T-helper 2 cell treated with Interferon-gamma antibody and Interleukin-4, amounts not matched to agents 5 μg/mL and 100 μg/mL, for 36 hours (primary cell): ENCODE measurements around the gene SOHLH2.

Experiments
- DNase-seq: peaks from one replicate; pipeline ENCODE4 v3.0.0; 2021; ENCODE audit warnings: low spot score
- H3K27ac Mint-ChIP-seq: one replicate; pipeline ENCODE4 v1.8.0; 2021; ENCODE audit warnings: mild to moderate bottlenecking, mixed read lengths
- H3K27me3 Mint-ChIP-seq: one replicate; pipeline ENCODE4 v1.8.0; 2021; ENCODE audit warnings: low read depth, mixed read lengths
- H3K36me3 Mint-ChIP-seq: one replicate; pipeline ENCODE4 v1.8.0; 2021; ENCODE audit warnings: low read depth, mixed read lengths
- H3K4me1 Mint-ChIP-seq: one replicate; pipeline ENCODE4 v1.8.0; 2021; ENCODE audit warnings: low read depth, mixed read lengths
- H3K4me3 Mint-ChIP-seq: one replicate; pipeline ENCODE4 v1.8.0; 2022; ENCODE audit warnings: mild to moderate bottlenecking, moderate library complexity, mixed read lengths
- H3K9me3 Mint-ChIP-seq: one replicate; pipeline ENCODE4 v1.8.0; 2021; ENCODE audit warnings: mixed read lengths

Gene SOHLH2

DNA sequence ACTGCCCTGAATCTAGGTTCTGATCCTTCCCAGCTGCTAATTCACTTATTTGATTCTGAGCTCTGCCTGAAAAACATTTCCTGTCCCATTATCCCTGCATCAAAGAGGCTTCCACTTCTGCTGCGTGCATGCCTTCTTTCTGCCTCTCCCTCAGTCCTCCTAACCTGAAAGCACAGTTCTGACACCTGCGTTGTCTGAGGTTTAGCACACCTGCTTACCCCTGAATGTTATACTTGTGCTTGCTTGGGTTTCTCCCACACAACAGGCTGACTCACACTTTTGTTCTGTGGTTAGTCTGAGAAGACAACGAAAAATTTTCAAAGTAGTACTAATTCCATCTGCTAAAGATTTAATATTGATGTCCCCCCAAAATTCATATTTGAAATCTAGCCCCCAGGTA is 3.1 kb upstream of the SOHLH2 start:
- Mint-ChIP-seq H3K4me1 (no peaks in the 10 kb centered on the region), H3K27me3 (no peaks in the 10 kb centered on the region), H3K4me3 (no peak overlapping the region), H3K9me3 (peaks cover 5% of the 10 kb centered on the region), H3K27ac (no peak overlapping the region), H3K36me3 (no peaks in the 10 kb centered on the region)
- DNase-seq, result no peak

DNA sequence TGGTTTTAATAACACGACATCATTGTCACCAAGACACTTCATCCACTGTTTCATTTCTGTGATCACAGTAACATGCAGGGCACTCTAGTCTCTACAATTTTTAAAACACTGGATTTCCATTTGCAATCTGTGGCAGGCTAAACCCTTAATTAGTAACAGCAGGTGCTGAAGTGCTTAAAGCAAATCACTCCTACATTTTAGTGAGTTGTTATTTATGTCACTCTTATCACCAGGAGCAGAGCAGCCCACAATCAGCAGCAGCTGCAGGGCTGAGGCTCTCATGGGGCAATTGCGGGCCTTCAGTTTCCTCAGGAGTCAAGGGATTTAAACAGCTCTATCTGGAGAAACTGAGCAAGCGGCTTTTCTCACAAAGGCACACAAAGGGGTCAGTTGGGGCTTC is 1.6 kb downstream of the SOHLH2 start:
- Mint-ChIP-seq H3K27me3 (no peaks in the 10 kb centered on the region), H3K4me1 (no peaks in the 10 kb centered on the region), H3K9me3 (no peaks in the 10 kb centered on the region), H3K36me3 (no peaks in the 10 kb centered on the region), H3K27ac (no peak overlapping the region), H3K4me3 (no peak overlapping the region)
- DNase-seq, result no peak

DNA sequence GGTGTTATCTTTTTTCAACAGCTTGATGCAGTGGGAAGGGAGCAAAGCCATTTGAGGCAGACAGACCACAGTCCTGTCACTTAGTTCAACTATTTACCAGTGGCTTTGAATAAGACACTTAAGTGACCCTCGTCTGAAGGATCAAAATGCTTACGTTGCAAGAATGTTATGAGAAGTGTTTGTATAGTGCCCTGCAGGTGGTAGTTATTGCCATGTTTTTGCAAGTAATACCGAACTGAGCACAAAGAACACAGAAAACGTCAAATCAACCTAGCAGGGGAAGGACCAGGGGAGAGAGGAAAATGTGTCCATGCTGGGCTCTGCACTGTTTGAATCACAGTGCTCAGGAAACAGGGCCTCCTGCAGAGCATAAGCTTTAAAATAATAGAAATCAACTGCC is 2.8 kb downstream of the SOHLH2 start:
- no peaks in the 10 kb centered on the region for H3K9me3 Mint-ChIP-seq
- no peak overlapping the region for H3K27ac Mint-ChIP-seq
- H3K4me3 Mint-ChIP-seq, result no peak overlapping the region
- H3K4me1 Mint-ChIP-seq, result no peaks in the 10 kb centered on the region
- DNase-seq, result no peak
- no peaks in the 10 kb centered on the region for H3K27me3 Mint-ChIP-seq
- H3K36me3 Mint-ChIP-seq, result no peaks in the 10 kb centered on the region

DNA sequence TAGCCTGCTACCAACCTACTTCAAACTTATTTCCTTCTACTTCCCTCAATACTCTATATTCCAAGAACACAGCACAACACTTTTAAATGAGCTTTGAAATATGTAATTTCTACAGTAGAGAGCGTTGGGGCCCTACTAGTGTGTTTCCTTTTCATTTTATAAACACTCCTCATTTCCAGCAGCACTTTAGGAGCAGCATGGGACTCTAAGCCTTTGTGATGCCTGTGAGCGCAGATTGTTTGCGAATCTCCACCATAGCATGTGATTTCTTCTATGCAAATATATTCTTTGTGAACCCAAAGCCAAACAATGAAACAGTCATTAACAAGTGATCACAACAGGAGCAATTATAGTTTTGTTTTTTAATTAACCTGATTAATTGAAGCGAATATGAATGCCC is 3.6 kb downstream of the SOHLH2 start:
- Mint-ChIP-seq H3K4me1 (no peaks in the 10 kb centered on the region), H3K9me3 (no peaks in the 10 kb centered on the region), H3K4me3 (no peak overlapping the region), H3K36me3 (no peaks in the 10 kb centered on the region), H3K27me3 (no peaks in the 10 kb centered on the region), H3K27ac (no peak overlapping the region)
- DNase-seq, result no peak

DNA sequence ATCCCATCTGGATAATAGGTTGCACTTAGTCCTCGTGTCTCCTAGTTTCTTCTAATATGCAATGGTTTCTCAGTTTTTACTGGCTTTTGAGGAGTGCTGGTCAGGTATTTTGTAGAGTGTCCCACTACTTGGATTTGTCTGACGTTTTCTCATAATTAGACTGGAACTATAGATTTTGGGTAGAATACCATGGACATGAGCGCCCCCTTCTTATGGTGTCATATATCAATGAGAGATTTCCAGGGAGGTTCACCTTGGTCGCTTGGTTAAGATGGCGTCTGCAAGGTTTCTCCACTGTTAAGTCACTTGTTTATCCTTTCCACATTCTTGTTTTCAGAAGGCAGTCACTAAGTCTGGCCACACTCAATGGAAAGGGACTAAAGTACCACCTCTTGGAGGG is 6.7 kb downstream of the SOHLH2 start:
- DNase-seq, result no peak
- Mint-ChIP-seq H3K4me3 (no peak overlapping the region), H3K4me1 (no peaks in the 10 kb centered on the region)

DNA sequence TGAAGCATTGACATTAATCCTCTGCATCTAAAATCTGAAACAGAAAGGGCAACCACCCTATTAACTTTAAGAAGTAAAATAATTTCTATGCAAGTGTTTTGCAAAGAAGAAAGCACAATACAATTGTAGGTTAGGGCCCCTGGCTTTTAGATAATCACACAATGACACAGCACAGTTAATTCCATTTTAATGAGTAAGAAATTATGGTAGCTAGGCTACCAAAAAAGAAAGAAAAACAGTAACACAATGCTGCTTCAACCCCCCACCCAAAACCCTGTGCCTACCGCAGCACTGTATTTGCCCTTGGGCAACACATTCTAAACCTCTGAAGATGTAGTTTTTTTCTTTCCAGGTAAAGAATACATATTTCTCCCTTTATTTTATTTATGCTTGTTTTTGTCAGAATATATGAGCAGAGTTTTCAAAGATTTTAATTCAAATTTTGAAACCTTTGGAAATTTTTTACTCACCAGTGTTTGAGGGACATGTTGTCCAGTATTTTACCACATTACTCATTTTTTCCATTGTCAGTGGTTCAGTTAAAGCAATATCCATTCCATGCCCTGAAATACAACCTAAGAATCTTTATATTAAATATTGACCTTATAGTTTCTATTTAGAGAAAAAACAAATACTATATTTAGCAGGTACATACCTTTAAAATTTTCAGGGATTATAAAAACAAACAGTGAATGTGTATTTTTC is 21.1 kb downstream of the SOHLH2 start:
- no peak overlapping the region for H3K4me3 Mint-ChIP-seq

More for the DNA sequence above, 6.7 kb downstream of the SOHLH2 start:
- H3K27me3 Mint-ChIP-seq, result no peaks in the 10 kb centered on the region
- no peaks in the 10 kb centered on the region for H3K36me3 Mint-ChIP-seq
- no peaks in the 10 kb centered on the region for H3K9me3 Mint-ChIP-seq
- no peak overlapping the region for H3K27ac Mint-ChIP-seq

DNA sequence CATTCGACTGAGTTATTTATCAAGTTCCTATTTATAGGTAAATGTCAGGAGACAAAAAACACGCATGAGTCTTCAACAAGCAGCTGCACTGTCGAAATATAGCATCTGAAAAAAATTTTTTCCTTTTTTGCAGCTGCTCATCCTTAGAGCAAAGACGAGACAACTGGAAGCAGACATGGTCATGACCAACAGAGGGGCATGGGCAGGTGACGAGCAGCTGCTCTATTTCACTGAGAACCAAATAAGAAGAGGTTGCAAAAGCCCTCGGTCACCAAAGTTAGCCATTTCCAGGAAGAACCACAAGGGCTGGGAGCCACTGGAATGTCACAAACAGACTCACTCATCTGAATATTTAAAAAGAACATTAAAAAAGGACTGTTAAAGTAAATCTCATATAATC is 22.2 kb downstream of the SOHLH2 start:
- Mint-ChIP-seq H3K27ac (no peak overlapping the region), H3K4me3 (no peak overlapping the region), H3K4me1 (no peaks in the 10 kb centered on the region), H3K27me3 (no peaks in the 10 kb centered on the region), H3K36me3 (no peaks in the 10 kb centered on the region), H3K9me3 (no peaks in the 10 kb centered on the region)
- no peak for DNase-seq

More for the DNA sequence above, 21.1 kb downstream of the SOHLH2 start:
- Mint-ChIP-seq H3K9me3 (no peaks in the 10 kb centered on the region), H3K4me1 (no peaks in the 10 kb centered on the region), H3K36me3 (no peaks in the 10 kb centered on the region), H3K27ac (no peak overlapping the region), H3K27me3 (no peaks in the 10 kb centered on the region)
- no peak for DNase-seq

DNA sequence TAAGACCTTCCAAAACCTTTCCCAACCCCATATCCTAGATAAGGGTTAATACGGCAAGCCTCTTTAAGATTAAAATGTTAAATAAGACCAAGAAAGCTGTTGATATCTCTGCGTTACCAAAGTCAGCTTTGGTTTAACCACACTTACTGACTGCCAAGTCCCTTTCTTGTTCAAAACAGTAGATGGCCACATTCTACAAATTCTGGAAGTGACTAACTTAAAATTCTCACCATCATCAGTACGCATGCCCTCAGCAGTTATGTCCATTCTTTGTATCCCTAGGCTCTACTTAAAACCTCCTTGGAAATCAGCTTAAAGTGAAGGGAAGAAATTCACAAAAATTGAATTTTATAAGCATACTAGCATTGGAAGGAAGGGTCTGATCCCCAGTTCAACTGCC is 23.6 kb downstream of the SOHLH2 start:
- Mint-ChIP-seq H3K36me3 (no peaks in the 10 kb centered on the region), H3K4me3 (no peak overlapping the region), H3K4me1 (no peaks in the 10 kb centered on the region), H3K9me3 (no peaks in the 10 kb centered on the region), H3K27me3 (no peaks in the 10 kb centered on the region), H3K27ac (no peak overlapping the region)
- no peak for DNase-seq

DNA sequence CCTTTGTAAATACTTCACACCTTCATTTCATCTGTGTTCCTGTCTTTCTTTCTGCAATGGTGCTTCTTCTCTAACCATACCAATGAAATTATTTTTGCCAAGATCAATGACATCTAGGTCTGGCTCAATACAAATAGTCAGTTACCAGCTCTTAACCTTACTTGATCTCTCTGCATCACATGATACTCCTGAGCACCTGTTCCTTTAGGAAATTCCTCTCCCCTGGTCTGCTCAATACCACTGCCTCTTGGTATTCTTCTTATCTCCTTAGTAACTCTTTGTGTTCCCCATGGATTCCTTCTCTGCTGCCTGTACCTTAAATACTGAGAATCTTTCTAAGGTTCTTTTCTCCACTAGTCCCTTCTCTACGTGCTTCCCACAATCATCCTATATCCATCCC is 25.9 kb downstream of the SOHLH2 start:
- Mint-ChIP-seq H3K27ac (no peak overlapping the region), H3K9me3 (no peaks in the 10 kb centered on the region), H3K36me3 (no peaks in the 10 kb centered on the region), H3K4me3 (no peak overlapping the region), H3K27me3 (no peaks in the 10 kb centered on the region), H3K4me1 (no peaks in the 10 kb centered on the region)
- DNase-seq, result no peak

DNA sequence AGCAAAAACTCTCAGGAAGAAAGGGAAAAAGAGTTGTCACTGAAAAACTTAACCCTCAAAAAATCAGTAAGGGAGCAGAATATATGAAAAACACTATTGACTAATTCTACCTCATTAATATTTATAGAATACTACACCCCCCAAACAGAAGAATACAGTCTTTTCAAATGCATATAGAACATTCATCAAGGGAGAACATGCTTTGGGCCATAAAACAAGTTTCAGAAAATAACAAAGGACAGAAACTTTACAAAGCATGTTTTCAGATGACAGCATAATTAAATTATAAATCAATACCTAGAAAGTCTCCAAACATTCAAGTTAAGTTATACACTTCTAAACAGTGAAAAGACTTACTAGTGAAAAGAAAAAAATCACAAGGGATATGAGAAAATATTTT is 30.5 kb downstream of the SOHLH2 start:
- no peaks in the 10 kb centered on the region for H3K27me3 Mint-ChIP-seq
- H3K4me3 Mint-ChIP-seq, result no peak overlapping the region
- no peaks in the 10 kb centered on the region for H3K36me3 Mint-ChIP-seq
- no peak overlapping the region for H3K27ac Mint-ChIP-seq
- H3K9me3 Mint-ChIP-seq, result no peaks in the 10 kb centered on the region
- no peak for DNase-seq
- no peaks in the 10 kb centered on the region for H3K4me1 Mint-ChIP-seq

DNA sequence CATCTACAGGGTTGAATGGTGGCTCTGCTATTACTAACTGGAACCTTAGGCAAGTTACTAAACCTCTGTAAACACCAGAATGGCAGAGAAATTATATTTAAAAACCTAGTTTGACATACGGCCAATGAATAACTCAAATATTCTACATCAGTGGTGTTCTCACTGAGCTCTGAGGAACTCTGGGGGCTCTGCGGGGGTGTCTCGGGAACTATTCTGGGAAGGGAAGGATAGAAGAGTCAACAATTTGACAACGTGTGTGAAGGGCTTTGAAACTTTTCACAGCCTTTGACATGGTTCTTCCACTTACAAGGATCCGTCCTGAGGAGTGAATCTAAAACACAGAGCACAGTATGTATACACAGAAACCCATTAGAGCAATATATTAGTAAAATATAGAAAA is 38.7 kb downstream of the SOHLH2 start:
- no peak overlapping the region for H3K27ac Mint-ChIP-seq
- H3K9me3 Mint-ChIP-seq, result no peaks in the 10 kb centered on the region
- H3K36me3 Mint-ChIP-seq, result no peaks in the 10 kb centered on the region
- H3K4me3 Mint-ChIP-seq, result no peak overlapping the region
- no peak for DNase-seq
- H3K27me3 Mint-ChIP-seq, result no peaks in the 10 kb centered on the region
- no peaks in the 10 kb centered on the region for H3K4me1 Mint-ChIP-seq

DNA sequence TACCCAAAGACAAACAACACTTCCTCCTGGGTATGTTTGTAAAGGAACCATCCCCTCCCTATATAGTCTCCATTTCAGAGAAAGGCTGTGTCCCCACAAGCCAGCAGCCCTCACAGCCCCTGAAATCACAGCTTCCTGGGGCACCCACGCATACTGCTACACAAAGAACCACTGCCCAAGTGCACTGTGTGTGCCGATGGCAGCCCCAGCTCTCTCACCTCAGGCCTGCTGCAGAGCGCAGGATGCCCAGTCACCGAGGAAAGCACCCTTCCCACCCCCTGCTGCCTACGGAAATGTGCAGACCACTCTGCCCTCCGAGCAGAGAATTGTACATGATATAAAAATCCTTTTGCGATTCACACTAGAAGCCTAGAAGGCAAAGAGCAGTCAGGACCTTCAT is 39.4 kb downstream of the SOHLH2 start:
- Mint-ChIP-seq H3K4me1 (no peaks in the 10 kb centered on the region), H3K9me3 (no peaks in the 10 kb centered on the region), H3K4me3 (no peak overlapping the region), H3K27me3 (no peaks in the 10 kb centered on the region), H3K36me3 (no peaks in the 10 kb centered on the region), H3K27ac (no peak overlapping the region)
- DNase-seq, result no peak

DNA sequence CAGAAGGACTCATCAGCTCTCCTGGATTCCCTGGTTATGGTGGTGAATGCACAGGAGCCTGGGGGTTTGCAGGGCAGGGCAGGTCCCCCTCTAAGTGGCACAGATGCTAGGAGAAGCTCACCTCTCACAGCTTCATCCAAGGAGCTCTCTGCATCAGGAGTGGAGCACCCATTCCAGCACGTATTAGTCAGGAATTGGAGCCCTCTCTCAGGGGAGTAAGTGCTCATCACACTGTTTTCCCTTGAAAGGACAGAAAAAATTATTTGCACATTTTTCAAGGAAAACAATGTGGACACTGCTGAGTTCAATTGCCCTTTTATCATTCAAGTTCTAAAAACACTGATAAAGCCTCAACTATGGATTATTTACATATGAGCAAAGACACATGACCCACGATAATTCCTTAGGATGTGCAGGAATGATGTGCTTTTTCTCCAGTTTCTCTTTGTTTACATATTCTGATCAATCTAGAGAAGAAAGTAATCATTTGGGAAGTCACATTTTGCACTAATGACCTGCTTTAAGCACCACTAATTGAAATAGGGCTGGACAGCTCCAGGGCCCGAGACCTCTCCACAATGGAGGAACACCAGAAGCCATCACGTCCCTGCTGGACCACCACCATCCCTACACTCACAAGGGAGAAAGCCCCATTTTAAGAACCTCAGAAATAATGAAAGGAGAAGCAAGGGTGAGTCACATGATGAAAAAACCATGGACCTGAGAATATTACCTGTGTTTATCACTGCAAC is 40.6 kb downstream of the SOHLH2 start:
- Mint-ChIP-seq H3K9me3 (no peaks in the 10 kb centered on the region), H3K27ac (no peak overlapping the region), H3K27me3 (no peaks in the 10 kb centered on the region), H3K4me1 (no peaks in the 10 kb centered on the region), H3K4me3 (no peak overlapping the region), H3K36me3 (no peaks in the 10 kb centered on the region)
- DNase-seq, result no peak

DNA sequence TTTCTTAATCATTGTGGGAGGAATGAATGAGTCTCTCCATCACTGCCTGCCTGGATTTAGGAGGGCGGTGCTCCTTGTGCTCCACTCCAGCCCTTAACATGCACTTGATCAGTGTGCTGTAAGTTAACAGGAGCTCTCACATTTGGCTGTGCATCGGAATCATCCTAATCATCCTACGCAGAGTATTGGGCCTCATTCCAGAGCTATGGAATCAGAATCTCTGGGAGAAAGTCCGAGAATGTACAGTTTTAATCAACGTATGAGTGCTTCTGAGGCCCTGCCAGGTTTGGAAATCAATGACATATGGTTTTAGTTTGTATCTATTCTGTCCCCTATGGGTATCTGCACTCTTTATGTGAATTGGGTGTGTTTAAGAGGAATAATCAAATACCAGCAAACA is 48.3 kb downstream of the SOHLH2 start:
- Mint-ChIP-seq H3K9me3 (peaks cover 4% of the 10 kb centered on the region), H3K4me3 (no peak overlapping the region), H3K36me3 (no peaks in the 10 kb centered on the region), H3K27me3 (no peaks in the 10 kb centered on the region), H3K4me1 (no peaks in the 10 kb centered on the region), H3K27ac (no peak overlapping the region)
- DNase-seq, result no peak
